HepG2 (cell line): ENCODE measurements around the gene RTEL1. TPM values are rescaled to one million over a fixed set of nuclear protein-coding genes. Genes with fewer than 3 reads are reported as not detected.

Experiments used
- ARHGAP35 ChIP-seq: sonication (generic); formaldehyde crosslinking; IDR thresholded peaks from 2 replicates; pipeline ENCODE4 v1.9.0; 2022; ENCODE audit warnings: mild to moderate bottlenecking, inconsistent platforms, moderate library complexity, missing genetic modification reagents, borderline replicate concordance
- CSRNP2 ChIP-seq: sonication (generic); formaldehyde crosslinking; conservative IDR thresholded peaks from 2 replicates; pipeline ENCODE4 v1.8.0; 2022; ENCODE audit warnings: low read depth, missing genetic modification reagents
- EEA1 ChIP-seq: sonication (generic); formaldehyde crosslinking; IDR thresholded peaks from 2 replicates; pipeline ENCODE4 v1.5.1; 2020; ENCODE audit warnings: mild to moderate bottlenecking, missing genetic modification reagents, borderline replicate concordance
- ELF3 ChIP-seq: IDR thresholded peaks from 2 replicates; pipeline ENCODE4 v1.6.1; 2016; ENCODE audit warnings: missing genetic modification reagents, missing compliant biosample characterization
- IRX3 ChIP-seq: sonication (generic); formaldehyde crosslinking; IDR thresholded peaks from 2 replicates; pipeline ENCODE4 v1.8.1; 2023; ENCODE audit warnings: mild to moderate bottlenecking, low read depth, missing genetic modification reagents, borderline replicate concordance
- MAFF ChIP-seq: IDR thresholded peaks from 2 replicates; pipeline ENCODE4 v1.6.1; 2011; ENCODE audit warnings: low read depth, low read length, improper control_type of control experiment
- NFYC ChIP-seq: IDR thresholded peaks from 2 replicates; pipeline ENCODE4 v1.6.1; 2016; ENCODE audit warnings: missing genetic modification reagents, missing compliant biosample characterization
- RAD21 ChIP-seq: fragments of 450-650 bp; formaldehyde crosslinking; IDR thresholded peaks from 2 replicates; pipeline ENCODE4 v1.5.0; 2020; ENCODE audit warnings: mild to moderate bottlenecking
- TBP ChIP-seq: sonication (generic); formaldehyde crosslinking; IDR thresholded peaks from 2 replicates; pipeline ENCODE4 v1.5.0; 2020; ENCODE audit warnings: missing genetic modification reagents
- YY1 ChIP-seq: IDR thresholded peaks from 2 replicates; pipeline ENCODE4 v1.6.1; 2011; ENCODE audit warnings: low read length, low read depth, moderate library complexity, mild to moderate bottlenecking; ENCODE audit not compliant: insufficient read depth, insufficient replicate concordance
- ZEB1 ChIP-seq: IDR thresholded peaks from 2 replicates; pipeline ENCODE4 v1.6.1; 2012; ENCODE audit warnings: mild to moderate bottlenecking, low read depth, inconsistent platforms; ENCODE audit not compliant: insufficient replicate concordance
- ZHX2 ChIP-seq, 2 experiments: sonication (generic) in 1 of 2; formaldehyde crosslinking in 1 of 2; IDR thresholded peaks; 2 replicates each; pipeline versions ENCODE4 v1.6.1 to v1.9.0; 2014 to 2022; ENCODE audit warnings: antibody characterized with exemption in 1 of 2, borderline replicate concordance in 1 of 2, inconsistent platforms in 1 of 2, low read depth in 1 of 2, missing genetic modification reagents in 1 of 2
- ZNF160 ChIP-seq: sonication (generic); formaldehyde crosslinking; IDR thresholded peaks from 2 replicates; pipeline ENCODE4 v1.8.0; 2022; ENCODE audit warnings: mild to moderate bottlenecking, inconsistent platforms, missing genetic modification reagents
- ZNF337 ChIP-seq: sonication (generic); formaldehyde crosslinking; IDR thresholded peaks from 2 replicates; pipeline ENCODE4 v1.5.1; 2020; ENCODE audit warnings: missing genetic modification reagents, low read depth, mild to moderate bottlenecking, borderline replicate concordance
- polyA plus RNA-seq, 8 experiments: library from polyadenylated mRNA; depleted of rRNA in 3 of 8; stranded (reverse) in 7 of 8; unstranded in 1 of 8; fragments of >200 nt; fragmentation: Illumina TruSeq in 4 of 8; extraction: Trizol in 4 of 8; gene quantifications; 2 replicates each; pipeline versions ENCODE4 v1.2.1 to v1.2.3, GENCODE V29; 2011 to 2016; ENCODE audit warnings: low read depth in 4 of 8, missing spikeins in 1 of 8, mixed read lengths in 1 of 8; ENCODE audit not compliant: insufficient read depth in 1 of 8
- total RNA-seq, 5 experiments: library from RNA; depleted of rRNA; stranded (reverse); fragments of >200 nt; fragmentation: Illumina TruSeq; extraction: Trizol; gene quantifications; 2 replicates each; pipeline ENCODE4 v1.2.3, GENCODE V29; 2016; ENCODE audit warnings: low read depth in 1 of 5

RTEL1 gene
- total and polyA plus RNA-seq, 2 of the 13 experiments (the other 11 are each of a cell fraction or from before 2014, with no cell fraction given), result 21.8 to 36.4 TPM

GRCh38 chr20:63626424-63627128 lies 31.5 kb upstream of the RTEL1 start, which contains the start of gene GMEB2 (continued):
- TF ChIP-seq ZEB1, result no peak
- no peak for TF ChIP-seq CSRNP2 (CRISPR knock-in tag)
- TF ChIP-seq ARHGAP35, result peak; percentile 53; the same call in 1 of the 2 replicates
- TF ChIP-seq ELF3 (CRISPR knock-in tag), result peak; percentile 31; the same call in 1 of the 2 replicates
- peak; percentile 92 for TF ChIP-seq YY1
- TF ChIP-seq TBP (CRISPR knock-in tag), result peak; percentile 49; the same call in 1 of the 2 replicates
- 0 out of 2 replicates have a peak, but pooled peaks have one; percentile 2 for TF ChIP-seq IRX3 (CRISPR knock-in tag)
- no peak for TF ChIP-seq NFYC (CRISPR knock-in tag)
- TF ChIP-seq EEA1 (CRISPR knock-in tag), result peak; percentile 82
- 0 out of 2 replicates have a peak, but pooled peaks have one; percentile 45 for TF ChIP-seq ZNF337 (CRISPR knock-in tag)
- no peak for TF ChIP-seq MAFF
- TF ChIP-seq RAD21 (CRISPR knock-in tag), result peak; percentile 67
- peak; percentile 71; the same call in 1 of the 2 replicates for TF ChIP-seq ZHX2 (IDR thresholded peaks at IDR 0.05; ENCODE audit: low read depth)
- TF ChIP-seq ZHX2 (CRISPR knock-in tag; IDR thresholded peaks at IDR 0.05; ENCODE audit: borderline replicate concordance), result no peak
- peak; percentile 91 for TF ChIP-seq ZNF160 (CRISPR knock-in tag)
